KMS-11 (cell line): Measurements from ENCODE around the gene SKIC2.
"Not testable (repeated sequence)": the region's sequence is repeated elsewhere in the genome, so short reads cannot be mapped to it uniquely, and the experiment has no call there.

Source experiments
- H2AFZ ChIP-seq: fragments of 200-600 bp; sonication (generic); 2 replicates; pipeline ENCODE4 v1.6.1; 2016; ENCODE audit warnings: antibody characterized with exemption, mixed run types, low read depth
- H3K27ac ChIP-seq: fragments of 200-600 bp; sonication (generic); 2 replicates; pipeline ENCODE4 v1.6.1; 2016; ENCODE audit warnings: mild to moderate bottlenecking, mixed run types
- H3K27me3 ChIP-seq: fragments of 200-600 bp; sonication (generic); 2 replicates; pipeline ENCODE4 v1.6.1; 2017; ENCODE audit warnings: mild to moderate bottlenecking, low read depth, mixed run types, moderate library complexity; ENCODE audit not compliant: insufficient read depth
- H3K36me3 ChIP-seq: fragments of 200-600 bp; sonication (generic); 2 replicates; pipeline ENCODE4 v1.6.1; 2017; ENCODE audit warnings: mild to moderate bottlenecking, mixed run types; ENCODE audit not compliant: insufficient read depth
- H3K4me1 ChIP-seq: fragments of 200-600 bp; sonication (generic); 2 replicates; pipeline ENCODE4 v1.6.1; 2016; ENCODE audit warnings: mild to moderate bottlenecking, low read depth, mixed run types; ENCODE audit not compliant: poor library complexity, severe bottlenecking
- H3K4me2 ChIP-seq: fragments of 200-600 bp; sonication (generic); 2 replicates; pipeline ENCODE4 v1.7.0; 2016; ENCODE audit warnings: mild to moderate bottlenecking, mixed run types
- H3K4me3 ChIP-seq: fragments of 200-600 bp; sonication (generic); IDR thresholded peaks from 2 replicates; pipeline ENCODE4 v1.6.1; 2017; ENCODE audit warnings: low read depth, low read length, mixed read lengths; ENCODE audit not compliant: insufficient read depth
- H3K79me2 ChIP-seq: fragments of 200-600 bp; sonication (generic); 2 replicates; pipeline ENCODE4 v1.6.1; 2016; ENCODE audit warnings: low read depth, mixed run types; ENCODE audit not compliant: insufficient read depth
- H3K9ac ChIP-seq: fragments of 200-600 bp; sonication (generic); 2 replicates; pipeline ENCODE4 v1.6.1; 2016; ENCODE audit warnings: mild to moderate bottlenecking, mixed run types
- H4K20me1 ChIP-seq: fragments of 200-600 bp; sonication (generic); 2 replicates; pipeline ENCODE4 v1.6.1; 2016; ENCODE audit warnings: mild to moderate bottlenecking, mixed run types; ENCODE audit not compliant: insufficient read depth
- CTCF ChIP-seq: fragments of 200-600 bp; sonication (generic); conservative IDR thresholded peaks from 2 replicates; pipeline ENCODE4 v1.6.1; 2017; ENCODE audit warnings: low read depth, mild to moderate bottlenecking, antibody characterized with exemption, low read length, moderate library complexity, mixed read lengths

The SKIC2 gene

DNA sequence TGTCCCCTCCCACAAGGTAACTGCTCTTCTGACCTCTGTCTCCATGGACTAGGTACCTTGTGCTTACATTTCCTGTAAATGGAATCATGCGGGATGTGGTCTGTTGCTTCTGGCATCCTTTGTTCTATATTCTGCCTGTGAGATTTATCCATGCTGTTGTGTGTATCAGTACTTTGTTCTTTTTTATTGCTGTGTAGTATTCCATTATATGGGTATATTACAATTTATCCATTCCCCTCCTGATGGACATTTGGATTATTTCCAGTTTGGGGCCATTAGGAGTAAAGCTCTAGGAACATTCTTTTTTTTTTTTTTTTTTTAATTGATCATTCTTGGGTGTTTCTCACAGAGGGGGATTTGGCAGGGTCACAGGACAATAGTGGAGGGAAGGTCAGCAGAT is 28.0 kb upstream of the SKIC2 start:
- Histone ChIP-seq H3K27me3 (no peaks in the 10 kb centered on the region), H3K4me3 (no peak overlapping the region)

DNA sequence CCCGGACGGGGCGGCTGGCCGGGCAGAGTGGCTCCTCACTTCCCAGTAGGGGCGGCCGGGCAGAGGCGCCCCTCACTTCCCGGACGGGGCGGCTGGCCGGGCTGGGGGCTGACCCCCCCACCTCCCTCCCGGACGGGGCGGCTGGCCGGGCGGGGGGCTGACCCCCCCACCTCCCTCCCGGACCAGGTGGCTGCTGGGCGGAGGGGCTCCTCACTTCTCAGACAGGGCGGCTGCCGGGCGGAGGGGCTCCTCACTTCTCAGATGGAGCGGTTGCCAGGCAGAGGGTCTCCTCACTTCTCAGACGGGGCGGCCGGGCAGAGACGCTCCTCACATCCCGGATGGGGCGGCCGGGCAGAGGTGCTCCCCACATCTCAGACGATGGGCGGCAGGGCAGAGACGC is 26.8 kb upstream of the SKIC2 start:
- not testable (repeated sequence) for H3K36me3 ChIP-seq, H3K27ac ChIP-seq, H3K27me3 ChIP-seq, H3K4me2 ChIP-seq, H4K20me1 ChIP-seq, H2AFZ ChIP-seq, H3K79me2 ChIP-seq, H3K4me3 ChIP-seq, H3K4me1 ChIP-seq, H3K9ac ChIP-seq

More for the DNA sequence above, 28.0 kb upstream of the SKIC2 start:
- Histone ChIP-seq H2AFZ (no peak overlapping the region), H3K27ac (no peak overlapping the region), H4K20me1 (no peaks in the 10 kb centered on the region), H3K9ac (no peak overlapping the region), H3K4me1 (no peaks in the 10 kb centered on the region), H3K79me2 (no peaks in the 10 kb centered on the region), H3K36me3 (no peaks in the 10 kb centered on the region), H3K4me2 (no peak overlapping the region)
- TF ChIP-seq CTCF, result no peak

DNA sequence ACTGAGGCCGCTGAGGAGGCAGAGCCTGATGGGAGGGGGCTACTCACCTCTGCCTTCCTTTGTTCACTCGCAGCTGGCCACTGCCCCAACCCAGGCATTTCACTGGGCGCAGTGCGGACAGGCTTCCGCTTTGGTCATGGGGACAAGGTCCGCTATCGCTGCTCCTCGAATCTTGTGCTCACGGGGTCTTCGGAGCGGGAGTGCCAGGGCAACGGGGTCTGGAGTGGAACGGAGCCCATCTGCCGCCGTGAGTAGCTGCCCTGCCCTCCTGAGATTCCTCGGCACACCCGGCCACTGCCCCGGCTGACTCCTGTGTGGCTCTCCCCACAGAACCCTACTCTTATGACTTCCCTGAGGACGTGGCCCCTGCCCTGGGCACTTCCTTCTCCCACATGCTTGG is 25.4 kb upstream of the SKIC2 start:
- TF ChIP-seq CTCF, result no peak

GRCh38 chr6:31935021-31935420 is 24.0 kb upstream of the SKIC2 start:
- H3K9ac ChIP-seq, result no peak overlapping the region
- no peak overlapping the region for H2AFZ ChIP-seq
- TF ChIP-seq CTCF, result no peak
- no peaks in the 10 kb centered on the region for H3K4me1 ChIP-seq
- no peaks in the 10 kb centered on the region for H3K27me3 ChIP-seq
- H3K79me2 ChIP-seq, result no peaks in the 10 kb centered on the region
- H3K36me3 ChIP-seq, result no peaks in the 10 kb centered on the region
- H3K27ac ChIP-seq, result no peak overlapping the region
- no peaks in the 10 kb centered on the region for H4K20me1 ChIP-seq
- no peak overlapping the region for H3K4me2 ChIP-seq
- H3K4me3 ChIP-seq, result no peak overlapping the region

More for the DNA sequence above, 25.4 kb upstream of the SKIC2 start:
- no peak overlapping the region for H3K4me2 ChIP-seq
- H3K79me2 ChIP-seq, result no peaks in the 10 kb centered on the region
- no peak overlapping the region for H3K4me3 ChIP-seq
- no peak overlapping the region for H3K9ac ChIP-seq
- H3K36me3 ChIP-seq, result no peaks in the 10 kb centered on the region
- no peaks in the 10 kb centered on the region for H3K27me3 ChIP-seq
- no peaks in the 10 kb centered on the region for H4K20me1 ChIP-seq
- no peak overlapping the region for H3K27ac ChIP-seq
- H3K4me1 ChIP-seq, result no peaks in the 10 kb centered on the region
- H2AFZ ChIP-seq, result no peak overlapping the region

DNA sequence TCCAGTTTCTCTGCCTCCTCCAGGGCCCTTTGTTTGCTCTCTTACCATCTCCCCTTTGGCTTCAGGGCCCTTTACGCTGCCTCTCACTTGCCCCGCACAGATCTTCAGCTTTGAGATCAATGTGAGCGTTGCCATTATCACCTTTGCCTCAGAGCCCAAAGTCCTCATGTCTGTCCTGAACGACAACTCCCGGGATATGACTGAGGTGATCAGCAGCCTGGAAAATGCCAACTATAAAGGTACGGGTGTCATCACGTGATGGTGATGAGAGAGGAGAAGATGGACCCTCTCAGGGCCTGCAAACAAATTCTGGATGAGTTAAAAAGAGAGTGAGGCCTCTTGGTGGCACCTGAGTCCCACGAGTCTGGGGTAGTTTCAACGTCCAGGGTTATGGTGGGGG is 23.2 kb upstream of the SKIC2 start:
- no peak overlapping the region for H2AFZ ChIP-seq
- no peaks in the 10 kb centered on the region for H3K79me2 ChIP-seq
- no peak overlapping the region for H3K9ac ChIP-seq
- no peak overlapping the region for H3K27ac ChIP-seq
- H3K4me1 ChIP-seq, result no peaks in the 10 kb centered on the region
- H3K36me3 ChIP-seq, result no peaks in the 10 kb centered on the region
- no peaks in the 10 kb centered on the region for H4K20me1 ChIP-seq
- no peaks in the 10 kb centered on the region for H3K27me3 ChIP-seq
- no peak overlapping the region for H3K4me3 ChIP-seq
- no peak for TF ChIP-seq CTCF
- no peak overlapping the region for H3K4me2 ChIP-seq
